ENCODE data around the gene FAM72B.
"Not testable (repeated sequence)": the region's sequence is repeated elsewhere in the genome, so short reads cannot be mapped to it uniquely, and the experiment has no call there.

The FAM72B gene

DNA sequence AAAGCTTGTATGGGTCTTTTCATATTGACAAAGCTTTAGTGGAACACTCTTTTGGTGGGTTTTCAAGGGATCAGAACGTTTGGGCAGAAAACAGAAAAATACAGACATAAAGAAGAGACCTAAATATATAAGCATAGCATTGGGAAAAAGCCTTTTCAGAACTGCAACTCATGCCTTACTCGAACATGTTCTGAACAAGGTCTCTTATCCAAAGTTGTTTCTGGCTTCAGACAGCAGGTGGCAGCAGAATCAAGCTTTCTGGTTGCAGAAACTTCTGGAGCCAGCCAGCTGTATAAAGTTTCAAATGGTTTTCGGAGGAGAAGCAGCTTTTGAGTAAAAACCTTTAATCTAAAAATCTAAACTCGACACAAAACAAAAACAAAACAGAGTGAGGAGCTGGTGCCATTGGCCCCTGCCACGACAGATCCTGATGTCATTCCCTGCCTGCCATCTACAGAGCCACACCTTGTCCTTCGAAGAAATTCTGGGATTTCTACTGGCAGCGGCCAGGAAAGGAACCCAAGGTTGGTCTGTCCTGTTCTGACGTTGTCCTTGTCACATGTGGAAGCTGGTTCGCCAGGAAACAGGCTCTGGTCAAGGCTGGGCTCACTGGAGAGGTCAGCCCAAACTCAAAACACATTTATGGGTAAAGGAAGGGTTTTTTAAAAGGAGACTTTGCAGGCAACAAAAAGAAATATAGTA lies 35.5 kb downstream of the FAM72B start:
- DNase-seq = not testable (repeated sequence)

DNA sequence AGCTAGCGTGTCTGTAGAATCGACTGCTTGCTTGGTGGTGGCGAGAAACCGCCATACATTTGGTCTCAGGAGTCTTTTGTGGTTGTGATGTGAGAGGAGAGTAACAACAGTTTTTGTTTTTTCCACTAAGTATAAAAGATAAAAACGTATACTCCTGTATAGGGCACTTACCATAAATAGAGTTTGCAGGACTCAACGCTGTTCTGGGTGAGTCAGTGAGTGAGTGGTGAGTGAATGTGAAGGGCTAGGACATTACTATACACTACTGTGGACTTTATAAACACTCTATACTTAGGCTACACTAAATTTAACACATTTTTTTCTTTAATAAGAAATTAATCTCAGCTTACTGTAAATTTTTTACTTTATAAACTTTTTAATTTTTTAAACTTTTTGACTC lies 43.7 kb downstream of the FAM72B start:
- not testable (repeated sequence) for DNase-seq

DNA sequence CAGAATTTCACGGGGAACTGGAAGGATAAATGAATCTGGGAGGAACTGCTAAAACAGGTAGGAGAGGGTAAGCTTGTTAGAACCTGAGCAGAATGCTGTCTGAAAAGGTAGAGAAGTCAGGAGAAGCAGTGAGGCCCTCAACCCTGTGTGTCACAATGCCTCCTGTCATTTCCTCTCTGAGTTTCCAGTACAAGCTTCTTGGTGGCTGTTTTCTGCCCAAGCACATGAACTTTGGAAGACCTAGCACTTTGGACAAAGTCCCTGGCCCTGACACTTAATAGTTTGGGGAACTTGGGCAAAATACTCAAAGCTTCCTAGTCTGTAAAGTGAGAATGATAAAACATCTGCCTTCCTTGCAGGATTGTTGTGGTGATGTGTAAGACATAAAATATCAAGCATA lies 52.6 kb downstream of the FAM72B start:
- not testable (repeated sequence) for DNase-seq

DNA sequence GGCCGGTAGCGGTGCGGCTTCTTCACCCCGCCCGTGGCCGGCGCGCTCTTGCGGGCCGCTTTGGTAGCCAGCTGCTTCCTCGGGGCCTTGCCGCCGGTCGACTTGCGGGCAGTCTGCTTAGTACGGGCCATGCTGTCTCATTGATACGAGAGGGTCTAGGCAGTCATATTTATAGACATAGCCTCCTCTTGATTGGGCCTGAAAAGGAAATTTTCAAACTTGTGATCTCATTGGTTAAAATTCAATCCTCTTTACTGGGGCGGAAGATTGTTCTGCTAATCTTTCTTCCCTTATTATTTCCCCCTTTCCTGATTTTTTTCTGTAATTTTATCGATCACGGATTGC lies 65.7 kb downstream of the FAM72B start:
- DNase-seq = not testable (repeated sequence)
